GM12891 (cell line): Measurements from ENCODE around the gene HSD17B8.

ENCODE experiments used
- PAX5 ChIP-seq: IDR thresholded peaks from 2 replicates; pipeline ENCODE4 v1.6.1; 2011; ENCODE audit warnings: low read length, moderate library complexity, mild to moderate bottlenecking; ENCODE audit not compliant: insufficient read depth, severe bottlenecking
- POLR2A ChIP-seq: IDR thresholded peaks from 2 replicates; pipeline ENCODE4 v1.6.1; 2011; ENCODE audit warnings: low read depth, low read length, control low read depth
- POLR2AphosphoS5 ChIP-seq: IDR thresholded peaks from 2 replicates; pipeline ENCODE4 v1.6.1; 2011; ENCODE audit warnings: low read depth, low read length, control low read depth
- POU2F2 ChIP-seq: IDR thresholded peaks from 2 replicates; pipeline ENCODE4 v1.6.1; 2011; ENCODE audit warnings: low read depth, mild to moderate bottlenecking, control low read depth, low read length, moderate library complexity
- SPI1 ChIP-seq: IDR thresholded peaks from 2 replicates; pipeline ENCODE4 v1.6.1; 2011; ENCODE audit warnings: low read depth, low read length, control low read depth
- TAF1 ChIP-seq: IDR thresholded peaks from 2 replicates; pipeline ENCODE4 v1.6.1; 2011; ENCODE audit warnings: low read depth, low read length, control low read depth

DNA sequence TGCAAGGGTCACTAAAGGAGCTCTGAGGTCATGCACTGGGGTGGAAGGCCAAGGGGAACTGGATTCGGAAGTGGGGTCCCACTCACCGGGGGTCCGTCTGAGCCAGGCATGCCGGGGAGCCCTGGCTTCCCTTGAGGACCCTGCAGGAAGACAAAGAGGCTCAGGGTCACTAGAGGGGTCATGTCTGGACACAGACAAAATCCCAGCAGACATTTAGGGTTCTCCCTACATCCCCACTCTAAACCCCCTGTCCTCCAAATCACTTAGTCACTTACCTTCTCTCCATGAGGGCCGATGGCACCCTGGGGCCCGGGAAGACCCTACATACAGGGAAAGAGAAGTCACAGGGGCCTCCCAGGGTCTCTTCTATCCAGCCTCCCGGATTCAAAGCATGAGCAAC is 27.5 kb upstream of the HSD17B8 start:
- TF ChIP-seq POLR2A = no peak
- TF ChIP-seq TAF1 = no peak
- TF ChIP-seq POLR2AphosphoS5 = no peak
- no peak for TF ChIP-seq SPI1
- no peak for TF ChIP-seq PAX5
- TF ChIP-seq POU2F2 = no peak
